ENCODE data around the gene KCNJ15.

The KCNJ15 gene

DNA sequence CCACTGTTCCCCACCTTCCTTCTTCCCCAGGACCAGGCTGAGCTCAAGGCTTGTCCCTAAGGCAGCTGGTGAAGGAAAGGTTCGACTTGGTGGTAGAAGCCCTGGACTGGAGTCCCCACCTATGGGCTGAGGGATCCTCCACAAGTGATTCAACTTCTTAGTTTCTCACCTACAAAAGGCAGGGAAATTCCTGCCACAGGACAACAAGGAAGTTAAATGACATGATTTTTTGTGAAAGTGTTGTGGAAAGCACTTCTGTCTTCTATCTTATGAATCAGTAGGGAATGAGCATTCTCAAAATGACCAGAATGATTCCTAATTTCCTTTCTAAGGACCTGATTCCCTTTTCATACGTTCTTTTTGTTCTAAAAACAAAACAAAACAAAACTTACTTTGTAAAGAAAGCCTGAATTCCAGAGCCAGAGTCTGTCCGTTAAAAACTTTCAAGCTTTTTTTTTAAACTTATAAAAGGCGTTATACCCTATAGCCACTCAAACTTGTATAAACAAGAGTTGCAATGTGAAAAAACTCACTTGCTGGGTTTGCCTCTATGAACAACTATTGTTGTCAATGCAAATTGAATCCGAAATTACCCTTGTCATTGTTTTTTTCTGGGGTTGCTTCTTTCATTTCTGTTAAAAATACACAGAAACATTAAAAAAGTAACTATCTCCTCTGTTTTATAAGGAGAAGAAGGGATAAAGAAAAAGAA, 12.2 kb downstream of the KCNJ15 start:
- DNase-seq = no peak

DNA sequence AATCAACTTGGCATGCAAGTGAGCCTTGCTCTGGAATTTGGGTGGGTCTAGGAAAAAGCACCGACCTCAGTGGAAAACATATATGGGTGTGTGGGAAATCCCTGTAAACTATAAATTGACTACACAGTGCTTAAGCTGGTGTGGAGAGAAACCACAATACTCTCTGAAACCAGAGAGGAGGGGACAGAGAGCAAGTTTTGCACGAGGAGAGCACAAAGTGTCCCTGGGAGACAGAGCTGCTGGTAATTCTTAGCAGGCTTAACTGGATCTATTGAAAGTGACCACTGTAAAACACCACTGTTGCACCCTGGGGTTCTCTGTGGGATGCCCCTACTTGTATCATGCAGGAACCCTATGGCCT, 12.8 kb downstream of the KCNJ15 start:
- DNase-seq = no peak

DNA sequence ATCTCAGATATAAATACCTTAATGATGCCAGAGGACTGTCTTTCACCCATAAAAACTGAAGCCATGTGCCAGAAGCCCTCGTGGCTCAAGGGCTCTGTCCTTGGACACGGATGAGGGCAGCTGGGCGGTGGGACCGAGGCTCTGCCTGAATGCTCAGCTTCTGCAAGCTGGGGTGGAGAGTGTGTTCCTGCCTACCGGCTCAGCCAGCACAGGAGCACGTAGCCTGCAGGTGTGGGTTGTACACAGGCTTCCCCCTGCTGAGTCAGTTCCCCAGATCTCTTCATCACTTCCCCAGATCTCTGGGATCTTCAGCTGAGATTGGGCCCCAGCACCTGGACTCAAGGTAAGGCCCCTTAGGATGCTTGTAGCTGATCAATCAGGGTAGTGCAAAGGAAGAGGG, 15.4 kb downstream of the KCNJ15 start:
- no peak for DNase-seq

DNA sequence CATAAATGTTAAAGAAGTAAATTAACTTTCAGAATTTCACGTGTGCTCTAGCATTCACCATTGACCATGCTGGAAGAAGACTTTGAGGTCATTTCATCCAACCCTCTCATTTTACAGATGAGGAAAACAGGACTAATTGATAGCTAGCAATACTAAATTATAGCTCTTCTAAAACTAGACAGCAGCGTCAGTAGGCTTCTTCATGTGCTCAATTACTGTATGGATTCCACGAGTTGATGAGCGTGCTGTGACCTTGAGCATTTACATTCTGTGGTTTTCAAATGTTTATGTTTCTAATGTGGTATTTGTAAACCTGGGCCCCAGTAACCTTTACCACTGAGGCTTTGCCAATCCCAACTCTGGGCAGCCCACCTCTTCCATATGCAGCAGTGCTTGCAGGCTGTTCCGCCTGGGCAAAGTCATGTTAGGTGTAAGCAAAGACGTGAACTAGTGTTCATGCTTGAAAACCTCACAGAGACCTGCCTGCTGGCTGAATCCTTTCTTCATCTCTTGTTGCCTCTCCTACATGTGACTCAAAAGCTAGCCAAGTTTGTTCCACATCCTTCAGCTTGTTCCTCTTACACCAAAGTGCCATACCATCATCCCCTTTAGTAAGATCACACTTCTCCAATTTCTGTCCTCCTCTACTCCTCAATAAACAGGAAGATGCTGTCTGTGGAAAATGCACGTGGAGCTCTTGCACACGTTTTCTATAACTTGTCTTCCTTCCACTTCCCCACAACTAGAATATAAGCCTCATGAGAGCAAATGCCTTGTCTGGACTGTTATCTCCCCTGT, 17.2 kb downstream of the KCNJ15 start:
- no peak for DNase-seq

DNA sequence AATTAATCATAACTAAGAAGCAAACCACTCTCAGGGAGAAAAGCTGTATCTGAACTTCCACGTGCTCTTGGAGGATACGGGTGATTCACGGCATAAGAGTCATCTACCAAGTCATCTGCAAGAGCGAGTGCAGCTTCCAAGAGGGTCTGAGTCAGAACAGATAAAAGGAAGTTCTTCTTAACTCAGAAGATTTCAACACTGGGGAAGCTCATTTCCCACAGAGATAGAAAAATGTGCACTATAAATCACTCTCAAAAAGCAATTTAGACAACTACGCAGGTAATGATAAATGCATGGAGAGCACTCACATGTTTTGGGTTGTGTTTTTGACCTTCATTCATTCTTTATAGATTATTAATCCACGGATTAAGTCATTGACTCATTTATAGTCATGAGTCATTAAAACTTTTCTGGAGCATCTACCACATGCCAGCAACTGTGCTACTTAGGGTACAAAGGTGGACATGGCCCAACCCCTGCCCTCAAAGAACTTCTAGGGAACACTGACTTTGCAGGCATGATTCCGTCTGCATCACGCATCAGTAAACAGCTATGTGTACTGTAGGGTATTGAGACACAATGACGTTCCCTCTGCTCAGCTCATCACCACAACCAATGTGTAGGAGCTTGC, 20.8 kb downstream of the KCNJ15 start:
- no peak for DNase-seq

DNA sequence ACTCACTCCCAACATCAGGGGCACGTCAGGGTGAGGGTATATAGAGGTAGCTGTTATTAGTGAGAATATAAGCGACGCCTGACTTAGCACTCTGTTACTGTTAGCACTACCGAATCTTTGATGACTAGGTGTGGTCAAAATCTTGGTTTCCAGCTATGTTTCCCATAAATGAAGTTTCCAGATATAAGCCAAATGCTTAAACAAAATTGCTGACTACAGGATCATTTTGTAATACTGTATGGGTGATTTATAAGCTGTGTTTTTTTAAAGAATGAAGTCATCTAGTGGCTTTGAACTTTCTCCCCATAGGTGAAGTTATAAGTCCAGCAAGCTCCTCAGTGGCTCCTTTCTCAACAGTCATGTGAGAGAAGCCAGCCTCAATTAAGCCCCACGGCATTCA, 23.7 kb downstream of the KCNJ15 start:
- no peak for DNase-seq

DNA sequence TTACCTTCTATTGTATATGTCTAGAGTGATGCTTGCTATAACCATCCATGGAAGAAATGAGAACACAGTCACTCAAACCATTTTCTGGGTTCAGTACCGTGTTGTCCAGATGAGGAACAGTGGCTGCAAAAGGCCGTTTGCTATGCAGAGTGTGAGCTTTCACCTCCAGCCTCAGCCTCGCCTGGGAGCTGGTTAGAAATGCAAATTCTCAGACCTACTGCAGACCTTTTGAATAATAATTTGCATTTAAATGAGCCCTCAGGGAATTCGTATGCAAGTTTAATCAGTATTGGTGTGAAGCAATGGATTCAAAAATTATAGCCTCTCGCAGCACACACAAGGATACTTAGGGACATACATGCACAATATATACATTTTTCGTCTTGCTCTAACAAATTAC, 24.1 kb downstream of the KCNJ15 start:
- no peak for DNase-seq

DNA sequence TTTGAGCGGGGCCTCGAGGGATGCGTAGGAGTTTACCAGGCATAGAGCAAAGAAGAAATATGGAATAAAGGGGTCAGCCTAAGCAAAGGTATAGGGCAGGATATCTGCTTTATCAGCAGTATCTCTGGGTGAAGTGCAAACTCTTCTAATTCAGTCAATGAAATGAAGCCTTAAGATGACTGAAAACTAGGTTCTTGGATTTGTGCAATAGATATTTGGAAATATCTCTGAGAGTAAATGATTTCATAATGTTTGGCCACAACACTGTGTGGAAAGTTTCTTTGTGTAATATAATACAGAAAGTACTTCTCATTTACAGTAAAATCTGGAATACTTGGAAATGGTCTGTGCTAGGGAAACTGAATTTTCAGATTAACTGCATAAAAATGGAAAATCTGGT, 26.1 kb downstream of the KCNJ15 start:
- no peak for DNase-seq

DNA sequence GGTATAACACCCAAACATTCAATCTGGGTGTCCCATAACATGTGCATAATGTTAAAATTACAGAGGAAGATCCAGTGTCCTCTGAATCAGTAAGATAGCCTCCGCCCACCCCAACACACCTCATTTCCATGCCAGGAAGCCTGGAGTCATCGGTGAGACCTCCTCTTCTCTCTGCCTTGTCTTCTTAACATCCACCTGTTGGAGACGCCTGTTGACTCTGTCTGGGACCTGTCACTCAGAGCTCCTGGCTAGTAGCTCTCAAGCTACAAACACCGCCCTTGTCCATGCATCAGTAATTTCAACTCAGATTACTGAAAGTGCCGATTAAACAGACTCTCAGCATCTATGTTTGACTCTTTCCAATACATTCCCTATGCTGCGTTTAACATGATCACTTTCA, 27.4 kb downstream of the KCNJ15 start:
- no peak for DNase-seq

DNA sequence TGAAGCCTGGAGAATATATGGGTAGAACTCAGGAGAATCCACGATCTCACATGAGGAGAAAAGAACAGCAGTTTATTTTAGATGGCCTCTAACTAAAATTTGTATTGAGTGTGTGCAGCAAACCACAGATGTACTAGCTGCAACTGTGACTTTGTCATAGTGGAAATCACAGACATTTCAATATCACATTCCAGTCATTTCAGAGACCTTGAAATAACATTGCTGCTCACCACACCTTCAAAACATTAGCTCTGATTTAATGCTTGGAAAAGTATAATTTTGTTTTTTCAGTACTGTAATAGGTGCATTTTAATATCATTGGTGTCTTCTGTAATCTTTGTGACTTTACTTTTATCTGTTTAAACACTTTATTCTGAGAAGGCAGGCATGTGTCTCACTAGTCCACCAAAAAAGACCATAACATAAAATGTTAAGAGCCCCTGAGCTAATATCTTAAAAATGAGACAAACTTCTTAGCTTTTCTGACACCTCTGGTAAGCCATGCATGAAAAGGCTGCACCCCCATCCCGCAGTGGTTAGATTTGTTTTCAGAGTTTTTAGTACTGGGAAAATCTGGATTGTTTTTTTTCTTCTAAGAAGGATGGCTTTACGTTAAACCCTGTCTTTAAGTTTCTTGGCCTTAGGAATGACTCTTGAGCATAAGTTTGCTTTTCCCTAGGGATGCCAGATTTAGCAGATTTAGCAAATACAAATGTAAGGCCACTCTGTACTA, 30.1 kb downstream of the KCNJ15 start:
- DNase-seq = no peak

DNA sequence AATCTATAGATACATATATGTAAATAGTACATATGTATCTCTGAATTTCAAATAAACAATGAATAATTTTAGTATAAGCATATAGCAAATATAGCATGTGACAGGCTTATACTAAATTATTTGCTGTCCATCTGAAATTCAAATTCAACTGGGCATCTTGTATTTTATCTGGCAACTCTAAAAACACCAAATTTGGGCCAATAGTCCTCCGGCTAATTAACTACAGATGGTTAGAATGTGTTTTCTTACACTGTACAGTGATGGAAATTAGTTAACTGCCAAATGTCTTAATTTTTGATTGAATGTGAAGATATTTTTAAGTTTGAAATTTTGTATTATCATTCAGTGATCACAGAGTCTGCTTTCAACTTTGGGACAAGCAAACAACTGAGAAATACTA, 30.7 kb downstream of the KCNJ15 start:
- no peak for DNase-seq

DNA sequence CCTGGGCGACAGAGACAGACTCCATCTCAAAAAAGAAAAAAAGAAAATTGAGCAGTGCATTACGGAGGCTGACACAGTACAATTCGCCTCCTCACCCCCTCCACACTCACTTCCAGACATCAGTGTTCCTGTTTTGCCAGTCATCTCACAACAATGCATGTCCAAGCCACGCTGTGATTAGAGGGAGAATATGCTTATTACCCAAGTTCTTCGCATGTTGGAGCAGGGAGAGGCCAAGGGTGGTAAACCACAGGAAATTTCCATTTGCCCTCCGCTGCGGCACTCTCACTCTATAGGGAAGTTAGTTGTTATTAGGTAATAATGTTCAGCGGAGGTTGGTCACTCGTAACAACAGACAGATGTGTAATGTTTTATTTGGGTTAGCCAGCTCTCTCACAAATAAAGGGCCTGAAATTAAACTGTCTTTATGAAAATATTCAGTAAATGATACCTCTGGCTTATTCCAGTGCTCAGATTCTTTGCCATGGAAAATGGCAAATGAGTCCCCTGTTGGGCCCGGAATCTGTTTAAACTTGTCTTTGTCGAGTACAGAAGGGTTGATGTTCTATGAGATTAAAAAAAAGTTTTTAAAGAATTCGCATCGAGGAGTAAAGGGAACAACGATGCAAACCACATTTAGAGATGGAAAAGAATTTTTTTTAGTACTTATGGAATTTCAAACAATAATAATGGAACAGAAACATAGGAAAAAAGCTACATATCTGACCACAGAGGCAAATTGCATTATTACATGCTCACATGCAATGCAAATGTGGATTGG, 33.1 kb downstream of the KCNJ15 start:
- DNase-seq = no peak

DNA sequence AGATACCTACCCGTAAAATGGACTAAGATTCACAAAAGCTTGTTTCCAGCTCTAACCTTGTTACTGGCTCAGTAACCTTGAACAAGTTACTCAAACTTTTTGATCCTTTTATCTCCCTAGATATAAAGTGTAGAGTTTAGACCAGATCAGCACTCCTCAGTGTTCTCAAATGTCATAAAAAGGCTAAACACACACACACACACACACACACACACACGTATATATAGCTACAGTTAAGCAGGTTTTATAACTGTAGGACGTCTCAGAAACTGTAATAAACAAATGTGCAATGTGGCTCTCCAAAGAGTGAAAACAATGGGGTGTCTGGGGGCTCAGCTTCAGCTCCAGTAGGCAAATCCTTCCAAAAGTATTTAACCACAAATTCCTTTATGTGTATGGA, 34.0 kb downstream of the KCNJ15 start:
- DNase-seq = no peak

DNA sequence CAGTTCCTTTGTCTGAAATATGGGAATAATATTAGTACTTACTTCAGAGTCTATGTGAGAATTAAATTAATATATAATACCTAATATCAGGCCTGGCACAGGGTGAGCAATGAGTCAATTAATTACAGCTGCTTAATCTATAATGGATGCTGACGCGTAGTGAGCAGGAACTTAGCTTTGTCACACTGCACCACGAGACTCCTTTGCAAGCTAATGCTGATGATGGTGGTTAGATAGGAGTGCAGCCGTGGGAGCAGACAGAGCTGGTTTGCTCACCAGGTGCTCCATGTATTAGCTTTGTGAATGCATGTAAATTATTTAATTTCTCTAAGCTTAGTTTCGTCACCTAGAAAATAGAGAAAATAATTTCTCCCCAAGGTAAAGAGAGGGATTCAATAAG, 35.1 kb downstream of the KCNJ15 start:
- no peak for DNase-seq

DNA sequence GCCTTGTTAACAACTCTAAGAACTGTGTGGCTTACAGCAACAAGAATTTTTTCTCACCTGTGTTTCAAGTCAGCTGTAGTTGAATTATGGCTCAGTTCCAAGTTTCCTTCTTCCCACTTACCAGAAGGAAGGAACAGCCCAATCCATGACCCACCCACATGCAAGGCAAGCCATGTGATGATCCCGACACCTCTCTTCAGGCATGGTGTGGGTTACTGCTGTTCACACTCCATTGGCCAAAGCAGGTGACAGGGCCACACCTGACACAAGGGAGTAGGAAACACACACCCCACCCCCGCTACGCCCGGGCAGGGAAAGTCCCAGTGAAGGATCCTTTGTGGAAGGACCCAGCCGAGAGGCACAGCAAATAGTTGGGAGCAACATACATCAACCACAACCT, 36.3 kb downstream of the KCNJ15 start:
- DNase-seq = no peak

DNA sequence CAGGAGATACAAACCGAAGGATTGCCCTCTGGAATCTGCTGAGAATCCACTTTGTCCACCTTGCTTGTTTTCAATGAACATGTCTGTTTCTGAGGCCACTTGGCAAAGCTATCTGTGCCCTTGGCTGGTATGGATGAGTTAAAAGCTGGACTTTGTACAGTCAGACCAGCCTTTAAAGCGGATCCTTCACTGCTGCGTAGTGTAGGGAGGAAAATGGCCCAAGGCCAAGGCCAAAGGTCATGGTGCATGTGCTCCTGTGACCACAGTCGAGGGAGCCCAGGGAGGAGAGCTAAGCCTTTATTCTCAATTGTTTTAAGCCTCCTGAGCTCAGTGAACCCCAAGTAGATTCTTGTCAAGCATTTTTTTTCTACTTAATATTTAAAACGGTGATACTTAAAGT, 37.0 kb downstream of the KCNJ15 start:
- no peak for DNase-seq

DNA sequence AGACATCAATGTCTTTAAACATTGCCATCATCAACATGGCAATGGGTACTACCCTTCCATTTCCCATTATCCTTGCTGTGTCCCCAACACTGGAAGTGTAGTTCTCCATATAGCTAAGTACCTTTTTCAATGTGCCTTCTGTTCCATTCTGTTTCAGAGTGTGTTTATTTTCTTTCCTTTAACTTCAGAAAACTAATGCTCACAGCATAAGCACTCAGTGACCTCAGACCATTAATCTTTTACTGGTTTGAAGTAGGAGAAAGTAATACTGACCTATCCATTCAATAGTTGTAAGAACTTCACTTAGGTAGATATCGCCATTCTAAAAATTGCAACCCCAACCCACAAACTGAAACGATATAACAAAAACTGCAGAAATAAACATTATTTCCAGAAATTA, 37.8 kb downstream of the KCNJ15 start:
- no peak for DNase-seq

DNA sequence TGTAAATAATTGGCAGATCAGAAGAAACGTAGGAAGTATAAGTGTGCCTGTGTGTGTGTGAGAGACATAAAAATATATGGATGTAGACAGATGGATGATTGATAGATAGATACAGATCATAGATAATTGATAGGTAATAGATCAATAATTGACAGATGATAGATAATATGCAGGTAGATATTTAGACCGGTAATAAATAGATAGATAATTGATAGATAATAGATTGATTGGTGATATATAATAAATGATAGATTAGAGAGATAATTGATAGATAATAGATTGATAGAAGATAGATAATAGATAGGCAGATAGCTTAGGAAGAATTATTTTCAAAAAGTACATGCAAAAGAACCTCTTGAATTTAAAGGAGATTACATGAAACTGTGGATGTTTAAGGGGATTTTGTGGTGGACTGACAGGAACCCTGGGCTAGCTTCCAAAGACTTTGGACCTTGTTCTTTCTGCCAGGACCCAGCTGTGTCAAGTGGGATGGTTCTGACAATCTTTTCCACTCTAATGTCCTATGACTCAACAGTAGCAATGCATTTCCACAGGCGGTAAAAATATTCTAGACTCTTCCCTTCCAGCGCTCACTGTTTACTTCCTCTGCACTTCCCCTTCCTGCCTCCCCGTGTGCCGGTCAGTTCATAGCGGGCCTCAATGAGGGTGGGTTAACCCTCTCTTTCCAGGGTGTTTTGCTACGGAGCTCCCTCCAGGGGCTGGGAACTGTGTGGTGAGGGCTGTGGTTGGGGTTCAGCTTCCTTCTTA, 39.4 kb downstream of the KCNJ15 start:
- DNase-seq = no peak

DNA sequence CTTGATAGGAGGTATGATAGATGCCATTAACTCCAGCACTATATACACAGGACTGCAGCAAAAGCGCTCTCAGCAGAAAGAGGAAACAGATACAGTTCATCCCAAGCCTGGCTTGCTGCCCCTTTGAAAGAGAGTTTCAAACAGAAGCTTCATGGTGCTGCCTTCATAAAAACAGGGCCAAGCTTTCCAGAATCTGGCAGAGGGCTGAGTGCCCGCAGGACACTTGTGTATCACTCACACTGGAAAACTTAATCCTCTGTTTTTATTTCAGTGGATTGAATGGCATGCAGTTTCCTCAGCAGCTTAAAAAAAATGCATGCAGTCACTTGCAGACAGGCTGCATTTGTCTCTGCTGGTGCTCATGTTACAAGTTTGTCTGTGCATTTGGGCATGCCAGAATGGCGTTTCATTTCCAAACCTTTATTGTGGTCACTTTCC, 40.4 kb downstream of the KCNJ15 start:
- DNase-seq = no peak

DNA sequence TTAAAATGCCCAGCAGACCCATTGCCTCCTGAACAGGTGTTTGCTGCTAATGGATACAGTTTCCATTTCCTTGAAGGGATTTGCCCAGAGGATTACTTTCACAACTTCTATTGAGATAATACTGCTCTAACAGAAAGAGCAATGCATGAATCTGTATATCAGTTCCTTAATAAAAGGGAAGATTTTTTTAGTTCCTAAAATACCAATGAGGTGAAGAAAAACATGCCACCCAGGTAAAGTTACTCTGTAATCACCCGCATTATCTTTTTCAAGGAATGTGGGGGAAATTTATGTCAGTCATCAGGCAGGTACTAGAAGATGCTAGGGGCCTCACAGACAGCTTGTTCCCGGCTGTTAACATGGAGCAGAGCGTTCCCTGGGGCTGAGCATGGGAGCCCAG, 41.1 kb downstream of the KCNJ15 start:
- no peak for DNase-seq

DNA sequence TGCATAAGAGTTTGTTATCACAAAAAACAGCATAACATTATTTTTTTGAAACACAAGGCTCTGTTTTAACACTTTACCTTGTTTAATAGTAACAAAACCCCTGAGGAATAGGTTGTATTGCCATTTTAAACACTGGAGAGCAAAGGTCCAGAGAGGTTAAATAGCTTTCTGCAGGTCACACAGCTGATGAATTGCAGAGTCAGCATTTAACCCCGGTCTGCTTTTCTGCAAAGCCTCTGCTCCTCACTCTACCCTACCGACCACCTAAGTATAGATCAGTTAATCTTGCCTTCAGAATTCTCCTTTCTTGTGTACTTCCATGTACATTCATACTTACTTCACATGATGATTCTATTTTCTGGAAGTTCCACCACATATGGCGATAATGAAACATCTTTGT, 42.0 kb downstream of the KCNJ15 start:
- DNase-seq = no peak

DNA sequence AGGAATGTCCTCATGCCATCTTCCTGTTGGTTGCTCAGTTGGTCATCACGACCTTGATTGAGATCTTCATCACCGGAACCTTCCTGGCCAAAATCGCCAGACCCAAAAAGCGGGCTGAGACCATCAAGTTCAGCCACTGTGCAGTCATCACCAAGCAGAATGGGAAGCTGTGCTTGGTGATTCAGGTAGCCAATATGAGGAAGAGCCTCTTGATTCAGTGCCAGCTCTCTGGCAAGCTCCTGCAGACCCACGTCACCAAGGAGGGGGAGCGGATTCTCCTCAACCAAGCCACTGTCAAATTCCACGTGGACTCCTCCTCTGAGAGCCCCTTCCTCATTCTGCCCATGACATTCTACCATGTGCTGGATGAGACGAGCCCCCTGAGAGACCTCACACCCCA, 42.9 kb downstream of the KCNJ15 start:
- DNase-seq = no peak

All from T-helper 9 cell (primary cell).